ENCODE data around the gene KRT6B.

DNA sequence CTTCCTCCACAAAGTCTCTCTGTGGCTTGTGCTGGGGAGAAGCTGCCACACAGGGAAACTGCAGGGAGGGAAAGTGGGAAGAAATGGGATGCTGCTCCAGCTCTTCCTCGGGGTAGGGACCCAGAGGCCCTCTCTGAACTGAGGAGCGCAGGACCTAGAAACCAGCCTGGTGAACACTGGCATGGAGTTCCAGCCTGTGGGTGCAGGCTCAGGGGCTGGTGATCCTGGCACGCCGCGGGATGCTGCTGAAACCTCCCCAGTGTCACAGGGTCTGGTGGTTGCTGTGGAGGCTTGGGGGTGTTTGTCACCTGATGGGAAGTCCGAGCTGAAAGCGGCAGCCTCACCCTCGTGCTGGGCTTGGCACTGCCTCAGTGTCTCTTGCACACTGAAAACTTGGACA is 12.5 kb downstream of the KRT6B start:
- no peak for TF ChIP-seq POLR2A (IDR thresholded peaks at IDR 0.05)
- TF ChIP-seq, protein P1, sequence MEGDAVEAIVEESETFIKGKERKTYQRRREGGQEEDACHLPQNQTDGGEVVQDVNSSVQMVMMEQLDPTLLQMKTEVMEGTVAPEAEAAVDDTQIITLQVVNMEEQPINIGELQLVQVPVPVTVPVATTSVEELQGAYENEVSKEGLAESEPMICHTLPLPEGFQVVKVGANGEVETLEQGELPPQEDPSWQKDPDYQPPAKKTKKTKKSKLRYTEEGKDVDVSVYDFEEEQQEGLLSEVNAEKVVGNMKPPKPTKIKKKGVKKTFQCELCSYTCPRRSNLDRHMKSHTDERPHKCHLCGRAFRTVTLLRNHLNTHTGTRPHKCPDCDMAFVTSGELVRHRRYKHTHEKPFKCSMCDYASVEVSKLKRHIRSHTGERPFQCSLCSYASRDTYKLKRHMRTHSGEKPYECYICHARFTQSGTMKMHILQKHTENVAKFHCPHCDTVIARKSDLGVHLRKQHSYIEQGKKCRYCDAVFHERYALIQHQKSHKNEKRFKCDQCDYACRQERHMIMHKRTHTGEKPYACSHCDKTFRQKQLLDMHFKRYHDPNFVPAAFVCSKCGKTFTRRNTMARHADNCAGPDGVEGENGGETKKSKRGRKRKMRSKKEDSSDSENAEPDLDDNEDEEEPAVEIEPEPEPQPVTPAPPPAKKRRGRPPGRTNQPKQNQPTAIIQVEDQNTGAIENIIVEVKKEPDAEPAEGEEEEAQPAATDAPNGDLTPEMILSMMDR (IDR thresholded peaks at IDR 0.05), result no peak
